SKM-1 (cell line): ENCODE data around the gene ECT2.
"Not testable (repeated sequence)": the region's sequence is repeated elsewhere in the genome, so short reads cannot be mapped to it uniquely, and the experiment has no call there.

Experiments used
- DNase-seq: peaks from one replicate; lab custom pipeline; 2025; ENCODE audit not compliant: unreplicated experiment; lab: John Stamatoyannopoulos, UW

The ECT2 gene

GRCh38 chr3:172808969-172809546 is 58.5 kb downstream of the ECT2 start:
- DNase-seq = no peak

- no peak for DNase-seq
These were observed 60.6 kb downstream of the ECT2 start for GRCh38 chr3:172811099-172811498.

- DNase-seq = no peak
These were observed 62.9 kb downstream of the ECT2 start for GRCh38 chr3:172813462-172813861.

DNA sequence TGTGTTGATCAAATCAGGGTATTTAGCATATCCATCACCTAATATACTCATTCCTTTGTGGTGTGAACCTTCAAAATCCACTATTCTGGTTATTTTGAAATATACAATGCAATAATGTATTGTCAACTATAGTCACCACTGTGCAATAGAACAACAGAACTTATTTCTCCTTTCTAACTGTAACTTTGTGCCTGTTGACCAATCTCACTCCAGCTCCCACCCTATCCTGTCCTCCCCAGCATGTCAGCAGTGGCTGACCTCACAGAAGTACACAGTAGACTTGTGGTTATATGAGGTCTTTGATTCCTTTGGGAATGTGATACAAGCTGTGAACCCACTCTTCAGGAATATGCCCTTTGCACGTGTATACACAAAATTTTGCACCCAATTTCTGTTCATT is 64.2 kb downstream of the ECT2 start:
- DNase-seq = no peak

DNA sequence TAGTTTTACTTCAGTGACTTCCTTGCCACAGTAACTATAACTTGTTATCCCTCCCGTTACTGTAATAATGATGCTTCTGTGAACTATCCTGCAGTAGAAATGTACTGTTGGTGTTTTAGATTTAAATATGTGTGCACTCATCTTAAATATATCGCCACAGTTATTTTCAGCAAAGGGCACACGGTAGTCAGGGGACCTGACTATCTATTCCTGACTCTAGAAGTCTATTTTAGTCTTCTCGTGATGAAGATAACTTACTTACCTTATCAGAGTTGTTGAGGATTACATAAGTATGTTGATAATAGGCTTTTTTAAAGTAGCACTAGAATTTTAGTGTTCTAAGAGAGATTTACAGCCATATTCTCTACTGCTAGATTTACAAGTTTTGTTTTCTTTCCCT is 65.3 kb downstream of the ECT2 start:
- DNase-seq = no peak

DNA sequence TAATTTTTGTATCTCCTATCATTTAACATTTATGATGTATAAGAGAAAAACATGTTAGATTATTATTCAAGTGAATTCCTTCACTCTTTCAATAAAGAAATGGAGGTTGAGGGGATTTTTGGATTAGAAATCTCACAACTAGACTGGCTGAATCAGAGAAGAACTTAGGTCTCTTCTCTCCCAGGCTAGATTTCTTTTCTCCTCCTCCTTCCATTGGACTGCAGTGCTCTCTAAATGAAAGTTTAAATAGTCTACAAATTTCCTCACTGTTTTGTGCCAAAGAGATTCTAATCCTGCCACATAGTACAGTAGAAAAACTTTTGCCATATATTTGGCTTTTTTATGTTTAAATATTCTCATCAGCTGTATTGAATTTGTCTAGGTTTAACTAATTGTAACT is 65.8 kb downstream of the ECT2 start:
- no peak for DNase-seq

DNA sequence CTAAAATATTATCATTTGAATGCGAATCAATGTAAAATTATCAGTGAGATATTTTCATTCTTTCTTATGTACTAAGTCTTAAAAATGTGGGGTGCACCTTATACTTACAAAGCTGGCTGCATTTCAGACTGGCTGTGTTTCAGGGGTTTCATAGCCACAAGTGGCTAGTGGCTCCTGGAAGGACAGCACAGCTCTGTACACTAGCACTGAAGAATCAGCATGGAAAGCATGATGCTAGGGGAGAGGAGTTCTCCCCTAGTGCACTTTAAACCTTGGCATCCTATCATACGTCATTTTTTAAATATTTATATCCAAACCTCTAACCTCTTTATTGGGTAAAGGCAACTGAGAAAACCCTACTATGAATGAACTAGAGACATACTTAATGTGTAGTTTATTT is 66.4 kb downstream of the ECT2 start:
- DNase-seq = no peak

DNA sequence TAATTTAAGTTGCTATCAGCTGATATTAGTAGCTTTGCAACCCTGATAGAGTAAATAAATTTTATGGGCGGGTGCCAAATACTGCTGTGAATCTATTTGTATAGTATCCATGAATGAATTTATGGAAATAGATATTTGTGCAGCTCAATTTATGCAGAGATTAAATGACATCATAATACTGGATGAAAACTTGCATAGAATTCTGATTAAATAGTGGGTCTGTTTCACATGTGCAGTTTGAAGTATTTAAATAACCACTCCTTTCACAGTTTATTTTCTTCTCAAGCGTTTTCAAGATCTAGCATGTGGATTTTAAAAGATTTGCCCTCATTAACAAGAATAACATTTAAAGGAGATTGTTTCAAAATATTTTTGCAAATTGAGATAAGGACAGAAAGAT is 70.0 kb downstream of the ECT2 start:
- DNase-seq = no peak

DNA sequence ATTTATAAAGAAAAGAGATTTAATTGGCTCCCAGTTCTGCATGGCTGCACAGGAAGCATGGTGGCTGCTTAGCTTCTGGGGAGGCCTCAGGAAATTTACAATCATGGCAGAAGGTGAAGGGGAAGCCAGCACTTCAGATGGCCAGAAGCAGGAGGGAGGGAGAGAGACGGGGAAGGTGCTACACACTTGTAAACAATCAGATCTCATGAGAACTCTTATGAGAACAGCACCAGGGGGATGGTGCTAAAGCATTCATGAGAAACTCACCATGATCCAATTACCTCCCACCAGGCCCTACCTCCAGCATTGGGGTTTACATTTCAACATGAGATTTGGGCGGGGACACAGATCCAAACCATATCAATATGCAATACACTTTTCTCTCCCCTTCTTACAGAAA is 73.7 kb downstream of the ECT2 start:
- DNase-seq = no peak

DNA sequence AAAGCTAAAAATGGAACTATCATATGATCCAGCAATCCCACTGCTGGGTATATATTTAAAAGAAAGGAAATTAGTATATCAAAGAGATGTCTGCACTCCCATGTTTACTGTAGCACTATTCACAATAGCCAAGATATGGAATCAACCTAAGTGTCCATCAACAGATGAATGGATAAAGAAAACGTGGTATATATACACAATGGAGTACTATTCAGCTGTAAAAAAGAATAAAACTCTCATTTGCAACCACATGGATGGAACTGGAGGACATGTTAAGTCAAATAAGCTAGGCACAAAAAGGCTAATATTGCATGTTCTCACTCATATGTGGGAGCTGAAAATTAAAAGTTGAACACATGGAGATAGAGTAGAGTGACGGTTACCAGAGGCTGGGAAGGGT is 76.7 kb downstream of the ECT2 start:
- DNase-seq = not testable (repeated sequence)

DNA sequence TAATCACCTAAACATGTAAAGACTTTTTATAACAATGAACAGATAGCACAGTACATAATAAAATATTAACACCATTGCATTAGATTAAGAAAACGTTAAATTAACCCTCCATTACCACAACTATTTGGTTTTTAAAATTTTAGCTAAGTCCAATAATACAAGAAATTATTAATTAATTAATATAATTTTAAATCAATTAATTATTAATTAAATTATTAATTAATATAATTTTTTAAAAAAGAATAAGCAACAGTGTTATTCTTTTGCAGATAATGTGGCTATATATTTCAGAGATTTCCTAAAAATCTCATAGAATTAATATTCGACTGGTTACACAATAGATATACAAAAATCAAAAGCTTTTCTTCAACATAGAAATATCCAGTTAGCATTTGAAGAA is 82.5 kb downstream of the ECT2 start:
- no peak for DNase-seq

DNA sequence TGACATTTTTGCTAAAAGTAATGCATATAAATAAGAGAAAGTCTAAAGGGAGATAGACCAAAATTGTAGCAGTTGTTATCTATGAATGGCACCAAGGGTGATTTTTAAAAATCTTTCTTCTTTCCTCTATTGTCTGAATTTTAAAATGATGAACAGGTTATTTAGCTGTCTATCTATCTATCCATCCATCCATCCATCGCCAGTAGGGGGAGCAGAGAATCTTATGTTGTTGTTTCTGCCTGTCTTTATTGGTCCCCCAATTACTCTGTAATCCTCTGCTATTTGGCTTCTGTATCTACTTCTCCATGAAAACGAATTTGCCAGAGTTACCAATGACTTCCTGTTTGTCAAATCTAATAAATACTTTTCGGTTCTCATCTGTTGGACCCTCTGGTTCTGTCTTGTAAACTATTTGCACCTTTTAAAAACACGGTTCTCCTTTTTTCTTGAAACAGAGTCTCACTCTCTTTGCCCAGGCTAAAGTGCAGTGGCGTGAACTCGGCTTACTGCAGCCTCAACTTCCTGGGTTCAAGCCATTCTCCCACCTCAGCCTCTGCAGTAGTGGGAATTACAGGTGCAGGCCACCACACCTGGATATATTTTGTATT is 86.0 kb downstream of the ECT2 start:
- DNase-seq = no peak

DNA sequence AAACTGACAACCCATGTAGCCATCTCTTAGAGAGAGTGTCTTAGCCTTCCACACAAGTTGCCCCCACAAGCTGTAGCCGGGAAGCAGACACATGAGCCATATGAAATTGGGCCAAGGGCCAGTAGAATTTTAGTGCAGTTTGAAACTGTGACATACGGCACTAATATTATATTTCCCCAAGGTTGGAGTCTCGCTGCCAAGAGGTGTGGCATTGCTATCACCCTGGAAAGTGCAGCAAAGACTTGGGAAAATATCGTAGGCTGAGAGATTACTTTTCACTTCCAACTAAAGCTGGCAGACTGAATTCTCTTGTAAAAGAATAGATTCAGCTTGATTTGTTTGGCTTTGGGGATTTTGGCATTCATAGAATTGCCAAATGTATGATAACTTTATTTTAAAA is 89.2 kb downstream of the ECT2 start:
- no peak for DNase-seq

GRCh38 chr3:172840463-172840862 is 89.9 kb downstream of the ECT2 start:
- no peak for DNase-seq

- DNase-seq = no peak
These were observed 90.4 kb downstream of the ECT2 start for GRCh38 chr3:172840913-172841312.

GRCh38 chr3:172844428-172844827 is 93.9 kb downstream of the ECT2 start:
- no peak for DNase-seq

- DNase-seq = no peak
These were observed 95.6 kb downstream of the ECT2 start for GRCh38 chr3:172846103-172846561.

DNA sequence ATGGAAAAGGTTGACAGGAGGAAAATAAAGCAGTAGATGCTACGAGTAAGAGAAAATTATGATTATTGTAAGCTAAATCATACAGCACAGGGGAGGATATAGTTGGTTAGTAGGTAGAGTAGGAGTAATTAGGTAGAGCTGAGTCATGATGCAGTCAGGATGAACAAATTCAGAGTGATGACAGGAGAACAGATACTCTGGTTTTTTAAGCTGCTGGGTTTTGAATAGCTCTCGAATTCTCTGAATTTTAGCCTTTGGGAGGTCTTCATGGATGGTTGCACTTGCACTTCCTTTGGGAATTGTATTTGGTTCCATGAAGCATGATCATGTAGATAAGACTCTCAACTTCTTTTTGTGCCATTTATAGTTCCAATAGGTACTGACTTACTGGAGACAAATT is 96.2 kb downstream of the ECT2 start:
- DNase-seq = no peak

DNA sequence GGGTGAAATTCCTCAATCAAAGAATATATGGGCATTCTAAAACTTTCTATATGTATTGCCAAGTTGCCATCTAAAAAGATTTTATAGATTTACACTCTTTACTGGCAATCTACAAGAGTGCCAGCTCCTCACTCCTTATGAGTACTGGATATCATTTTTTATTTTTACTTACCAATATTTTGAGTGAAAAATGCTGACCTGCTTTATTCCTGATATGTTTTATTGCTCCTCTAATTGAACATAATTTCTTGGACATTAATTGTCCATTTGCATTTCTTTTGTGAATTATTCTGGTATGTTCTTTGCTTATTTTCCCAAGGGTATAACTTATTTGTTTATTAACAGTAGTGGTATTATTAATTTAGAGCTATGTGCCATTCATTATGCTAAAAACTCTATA is 96.8 kb downstream of the ECT2 start:
- no peak for DNase-seq

DNA sequence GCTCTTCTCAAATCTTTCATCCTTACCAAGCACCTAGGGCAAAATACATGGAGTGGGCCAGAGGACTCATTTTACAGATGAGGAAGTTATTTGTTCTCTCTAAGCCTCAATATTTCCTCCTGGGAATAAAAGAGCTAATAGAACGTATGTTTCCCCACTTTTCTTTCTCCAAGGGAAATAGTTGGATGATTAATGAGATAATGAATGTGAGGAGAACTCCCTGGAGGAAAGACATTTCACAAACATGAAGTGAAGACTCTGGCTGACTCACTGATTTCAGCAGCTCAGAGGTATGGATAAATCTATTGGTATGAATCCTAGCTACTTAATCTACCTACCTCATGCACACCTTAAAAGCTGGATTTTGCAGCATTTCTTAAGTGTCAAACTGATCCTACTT is 98.4 kb downstream of the ECT2 start:
- DNase-seq = no peak

GRCh38 chr3:172853005-172853404 is 102.5 kb downstream of the ECT2 start:
- no peak for DNase-seq

DNA sequence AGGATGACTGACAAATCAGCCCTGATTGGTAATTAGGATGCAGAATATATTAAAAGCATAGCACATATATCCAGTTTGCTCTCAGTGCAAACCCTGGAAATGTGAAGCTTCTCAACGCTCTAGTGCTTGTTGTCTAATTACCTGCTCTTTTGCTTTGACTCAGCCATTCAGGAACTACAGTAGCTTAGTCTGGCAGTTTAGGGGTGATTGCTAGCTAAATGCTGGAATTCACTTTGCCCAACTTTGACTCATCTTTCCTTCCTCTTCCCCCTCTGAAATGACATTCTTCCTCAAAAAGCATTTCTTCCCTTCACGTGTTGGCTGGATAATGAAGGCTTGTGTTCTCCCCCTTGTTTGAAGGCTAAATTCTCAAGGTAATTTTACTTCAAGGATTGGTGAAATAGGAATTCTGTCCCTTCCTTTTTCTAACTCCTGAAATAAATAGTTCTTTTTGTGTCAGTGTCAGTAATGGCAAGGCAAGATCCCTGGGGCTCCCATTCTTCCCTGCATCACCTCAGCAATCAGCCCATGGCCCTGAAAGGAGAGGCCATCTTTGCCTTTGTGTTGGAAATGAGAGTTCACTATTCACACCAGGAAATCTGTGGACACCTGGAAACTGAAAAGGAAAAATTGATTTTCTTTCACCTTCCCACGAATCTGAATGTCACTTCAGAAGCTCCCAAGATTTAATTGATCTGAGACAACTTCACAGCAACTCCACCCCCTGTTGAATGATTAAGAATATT is 103.6 kb downstream of the ECT2 start:
- no peak for DNase-seq

- no peak for DNase-seq
These were observed 104.5 kb downstream of the ECT2 start for GRCh38 chr3:172855037-172855436.
